Measurements from ENCODE around the gene ZFP1.

DNA sequence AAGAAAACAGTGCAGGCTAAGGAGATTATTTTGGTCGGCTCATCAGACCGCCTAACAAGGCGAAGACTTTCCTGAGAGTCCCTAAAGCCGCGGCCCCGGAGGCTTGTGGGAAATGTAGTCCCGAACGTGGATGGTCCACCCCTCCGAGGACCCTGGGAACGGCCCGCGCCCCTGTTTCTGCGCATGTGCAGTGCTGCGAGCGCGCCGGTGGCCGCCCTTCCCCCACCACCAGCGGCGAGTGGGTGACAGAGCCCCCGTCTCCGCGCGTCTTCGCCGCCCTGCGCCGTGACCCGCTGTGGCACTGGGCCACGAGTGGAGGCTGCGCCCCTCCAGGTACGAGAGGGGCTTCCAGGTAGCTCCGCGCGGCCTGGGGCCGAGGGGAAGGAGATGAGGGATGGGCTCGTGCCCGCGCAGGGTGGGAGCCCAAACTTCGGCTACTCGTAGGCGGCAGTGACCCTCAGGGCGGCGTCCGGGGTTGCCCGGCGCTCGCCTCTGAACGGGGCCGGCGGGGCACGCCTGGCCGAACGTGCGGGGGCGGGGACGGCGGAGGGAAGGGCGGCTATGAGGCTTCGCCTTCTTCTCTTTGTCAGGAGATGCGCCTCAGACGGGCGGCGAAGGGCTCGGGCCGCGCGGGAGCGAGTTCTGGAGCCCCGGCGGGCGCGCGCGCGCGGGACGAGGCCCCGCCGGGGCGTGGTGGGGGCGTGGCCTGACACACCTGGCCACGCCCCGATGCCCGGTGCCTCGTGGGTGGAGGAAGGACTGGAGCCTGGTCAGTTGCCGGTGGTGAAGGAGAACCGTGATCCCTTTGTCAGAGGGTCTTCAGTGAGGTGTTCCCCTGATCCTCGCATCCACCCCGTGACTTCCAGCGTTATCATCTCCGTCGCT lies at the start of gene ZFP1:
- TF ChIP-seq, protein P1, sequence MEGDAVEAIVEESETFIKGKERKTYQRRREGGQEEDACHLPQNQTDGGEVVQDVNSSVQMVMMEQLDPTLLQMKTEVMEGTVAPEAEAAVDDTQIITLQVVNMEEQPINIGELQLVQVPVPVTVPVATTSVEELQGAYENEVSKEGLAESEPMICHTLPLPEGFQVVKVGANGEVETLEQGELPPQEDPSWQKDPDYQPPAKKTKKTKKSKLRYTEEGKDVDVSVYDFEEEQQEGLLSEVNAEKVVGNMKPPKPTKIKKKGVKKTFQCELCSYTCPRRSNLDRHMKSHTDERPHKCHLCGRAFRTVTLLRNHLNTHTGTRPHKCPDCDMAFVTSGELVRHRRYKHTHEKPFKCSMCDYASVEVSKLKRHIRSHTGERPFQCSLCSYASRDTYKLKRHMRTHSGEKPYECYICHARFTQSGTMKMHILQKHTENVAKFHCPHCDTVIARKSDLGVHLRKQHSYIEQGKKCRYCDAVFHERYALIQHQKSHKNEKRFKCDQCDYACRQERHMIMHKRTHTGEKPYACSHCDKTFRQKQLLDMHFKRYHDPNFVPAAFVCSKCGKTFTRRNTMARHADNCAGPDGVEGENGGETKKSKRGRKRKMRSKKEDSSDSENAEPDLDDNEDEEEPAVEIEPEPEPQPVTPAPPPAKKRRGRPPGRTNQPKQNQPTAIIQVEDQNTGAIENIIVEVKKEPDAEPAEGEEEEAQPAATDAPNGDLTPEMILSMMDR (IDR thresholded peaks at IDR 0.05; ENCODE audit: poor library complexity) = no peak
- TF ChIP-seq EZH2 (IDR thresholded peaks at IDR 0.05; ENCODE audit: borderline replicate concordance) = no peak
- no peak for TF ChIP-seq EZH2phosphoT487 (IDR thresholded peaks at IDR 0.05; ENCODE audit: low read depth, severe bottlenecking, unreplicated experiment)
